Parathyroid adenoma (tissue), 2 donors: ENCODE data around the gene BRME1.

ENCODE experiments used
- H2AFZ ChIP-seq: fragments of 300-600 bp; sonication (generic); one replicate; pipeline ENCODE4 v1.7.0; 2017; ENCODE audit warnings: antibody characterized with exemption, mild to moderate bottlenecking
- H3K27ac ChIP-seq: fragments of 300-600 bp; sonication (generic); one replicate; pipeline ENCODE4 v1.7.0; 2017
- H3K27me3 ChIP-seq: fragments of 300-600 bp; sonication (generic); one replicate; pipeline ENCODE4 v1.7.0; 2017; ENCODE audit warnings: low read length; ENCODE audit not compliant: control insufficient read depth, insufficient read depth
- H3K36me3 ChIP-seq: fragments of 300-600 bp; sonication (generic); one replicate; pipeline ENCODE4 v1.7.0; 2017; ENCODE audit warnings: low read length; ENCODE audit not compliant: control insufficient read depth, insufficient read depth
- H3K4me1 ChIP-seq: fragments of 300-600 bp; sonication (generic); one replicate; pipeline ENCODE4 v1.7.0; 2017; ENCODE audit warnings: control low read depth
- H3K4me2 ChIP-seq: fragments of 300-600 bp; sonication (generic); one replicate; pipeline ENCODE4 v1.7.0; 2017; ENCODE audit warnings: low read length
- H3K4me3 ChIP-seq: fragments of 300-600 bp; sonication (generic); one replicate; pipeline ENCODE4 v1.7.0; 2017; ENCODE audit warnings: low read depth, low read length
- H3K79me2 ChIP-seq: fragments of 300-600 bp; sonication (generic); one replicate; pipeline ENCODE4 v1.7.0; 2017; ENCODE audit warnings: control low read depth
- H3K9ac ChIP-seq: fragments of 300-600 bp; sonication (generic); one replicate; pipeline ENCODE4 v1.7.0; 2017; ENCODE audit warnings: mild to moderate bottlenecking
- H3K9me3 ChIP-seq: fragments of 300-600 bp; sonication (generic); one replicate; pipeline ENCODE4 v1.7.0; 2017; ENCODE audit warnings: low read length; ENCODE audit not compliant: control insufficient read depth
- TF ChIP-seq, protein P1 (sequence below): fragments of 300-600 bp; sonication (generic); IDR thresholded peaks from one replicate; pipeline ENCODE4 v1.7.0; 2017; ENCODE audit warnings: antibody characterized with exemption, mild to moderate bottlenecking
- donor health status: primary hyperparathyroidism.

BRME1 gene

DNA sequence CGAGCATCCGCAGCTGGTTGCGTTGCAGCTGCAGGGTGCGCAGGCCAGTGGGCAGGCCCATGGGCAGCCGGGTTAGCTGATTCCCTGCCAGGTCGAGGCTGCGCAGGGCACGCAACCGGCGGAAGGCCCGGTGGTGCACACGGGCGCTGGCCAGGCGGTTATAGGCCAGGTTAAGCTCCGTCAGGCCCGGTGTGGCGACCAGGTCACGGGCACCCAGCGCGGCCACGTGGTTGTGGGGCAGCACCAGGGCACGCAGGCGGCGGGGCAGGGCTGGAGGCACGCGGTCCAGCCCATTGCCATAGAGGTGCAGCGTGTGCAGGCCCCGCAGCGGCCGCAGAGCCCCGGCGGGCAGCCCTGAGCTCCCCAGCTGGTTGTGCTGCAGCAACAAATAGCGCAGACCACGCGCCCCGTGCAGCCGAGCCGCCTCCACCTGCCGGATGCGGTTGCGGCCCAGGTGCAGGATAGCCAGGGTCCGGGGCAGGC lies 27.0 kb upstream of the BRME1 start:
- no peaks in the 10 kb centered on the region for H3K27me3 ChIP-seq
- TF ChIP-seq, protein P1, sequence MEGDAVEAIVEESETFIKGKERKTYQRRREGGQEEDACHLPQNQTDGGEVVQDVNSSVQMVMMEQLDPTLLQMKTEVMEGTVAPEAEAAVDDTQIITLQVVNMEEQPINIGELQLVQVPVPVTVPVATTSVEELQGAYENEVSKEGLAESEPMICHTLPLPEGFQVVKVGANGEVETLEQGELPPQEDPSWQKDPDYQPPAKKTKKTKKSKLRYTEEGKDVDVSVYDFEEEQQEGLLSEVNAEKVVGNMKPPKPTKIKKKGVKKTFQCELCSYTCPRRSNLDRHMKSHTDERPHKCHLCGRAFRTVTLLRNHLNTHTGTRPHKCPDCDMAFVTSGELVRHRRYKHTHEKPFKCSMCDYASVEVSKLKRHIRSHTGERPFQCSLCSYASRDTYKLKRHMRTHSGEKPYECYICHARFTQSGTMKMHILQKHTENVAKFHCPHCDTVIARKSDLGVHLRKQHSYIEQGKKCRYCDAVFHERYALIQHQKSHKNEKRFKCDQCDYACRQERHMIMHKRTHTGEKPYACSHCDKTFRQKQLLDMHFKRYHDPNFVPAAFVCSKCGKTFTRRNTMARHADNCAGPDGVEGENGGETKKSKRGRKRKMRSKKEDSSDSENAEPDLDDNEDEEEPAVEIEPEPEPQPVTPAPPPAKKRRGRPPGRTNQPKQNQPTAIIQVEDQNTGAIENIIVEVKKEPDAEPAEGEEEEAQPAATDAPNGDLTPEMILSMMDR = no peak
- H3K9ac ChIP-seq = no peak overlapping the region
- H3K9me3 ChIP-seq = no peaks in the 10 kb centered on the region
- no peaks in the 10 kb centered on the region for H3K36me3 ChIP-seq
- no peak overlapping the region for H2AFZ ChIP-seq
- H3K4me1 ChIP-seq = no peaks in the 10 kb centered on the region
- no peak overlapping the region for H3K4me2 ChIP-seq
- no peaks in the 10 kb centered on the region for H3K79me2 ChIP-seq
- H3K4me3 ChIP-seq = no peak overlapping the region
- no peak overlapping the region for H3K27ac ChIP-seq

DNA sequence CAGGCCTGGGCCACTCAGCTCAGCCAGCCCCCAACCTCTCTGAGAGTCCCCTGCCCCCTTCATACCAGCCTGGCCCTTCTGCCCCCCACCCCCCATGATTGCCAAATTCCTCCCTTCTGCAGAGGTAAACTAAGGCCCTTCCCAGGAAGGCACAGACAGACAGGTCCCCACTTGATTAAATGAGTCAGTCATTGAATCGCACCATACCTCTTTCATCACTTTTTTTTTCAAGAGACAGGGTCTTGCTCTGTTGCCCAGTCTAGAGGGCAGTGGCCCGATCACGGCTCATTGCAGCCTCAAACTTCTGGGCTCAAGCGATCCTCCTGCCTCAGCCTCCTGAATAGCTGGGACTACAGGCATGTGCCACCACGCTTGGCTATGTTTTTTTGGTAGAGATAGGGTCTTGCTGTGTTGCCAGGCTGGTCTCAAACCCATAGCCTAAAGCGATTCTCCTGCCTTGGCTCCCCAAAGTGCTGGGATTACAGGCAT lies 26.3 kb upstream of the BRME1 start:
- H3K4me2 ChIP-seq = no peak overlapping the region
- no peaks in the 10 kb centered on the region for H3K36me3 ChIP-seq
- no peak overlapping the region for H3K4me3 ChIP-seq
- H3K79me2 ChIP-seq = no peaks in the 10 kb centered on the region
- H2AFZ ChIP-seq = no peak overlapping the region
- H3K9me3 ChIP-seq = no peaks in the 10 kb centered on the region
- no peaks in the 10 kb centered on the region for H3K4me1 ChIP-seq
- H3K9ac ChIP-seq = no peak overlapping the region
- no peaks in the 10 kb centered on the region for H3K27me3 ChIP-seq
- TF ChIP-seq, protein P1 = no peak
- H3K27ac ChIP-seq = no peak overlapping the region

DNA sequence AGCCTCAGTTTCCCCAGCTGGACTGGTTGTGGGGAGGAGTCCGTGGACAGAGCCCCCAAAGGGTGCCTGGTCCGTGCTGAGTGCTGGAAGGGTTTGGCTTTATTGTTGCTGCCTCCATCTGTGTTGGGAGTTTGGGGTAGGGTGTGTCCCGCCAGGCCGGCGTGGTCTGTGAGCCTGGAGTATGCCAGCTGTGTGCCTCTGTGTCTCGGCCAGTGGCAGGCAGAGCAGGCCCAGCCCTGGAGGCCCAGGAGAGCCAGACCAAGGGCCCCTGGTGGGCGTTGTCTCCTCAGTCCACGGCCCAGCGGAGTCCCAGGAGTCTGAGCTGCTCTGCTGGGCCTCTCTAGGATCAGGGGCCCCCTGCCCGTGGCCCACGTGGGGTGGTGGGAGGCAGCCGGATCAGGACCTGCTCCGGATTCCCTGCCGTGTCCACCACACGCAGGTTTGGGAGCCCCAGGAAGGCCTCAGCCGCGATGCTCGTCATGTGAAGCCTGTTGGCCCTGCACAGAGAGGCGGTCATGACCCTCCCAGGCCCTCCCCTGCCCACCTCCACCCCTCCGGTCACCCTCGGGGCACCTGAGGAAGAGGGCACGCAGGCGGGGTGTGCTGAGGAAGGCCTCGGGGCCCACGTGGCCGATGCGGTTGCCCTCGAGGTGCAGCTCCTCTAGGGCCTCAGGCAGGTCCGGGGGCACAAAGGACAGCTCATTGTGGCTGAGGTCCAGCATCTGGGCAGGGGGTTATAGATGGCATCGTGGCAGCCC lies 25.7 kb upstream of the BRME1 start:
- TF ChIP-seq, protein P1 = no peak
- no peaks in the 10 kb centered on the region for H3K27me3 ChIP-seq
- no peak overlapping the region for H3K9ac ChIP-seq
- no peaks in the 10 kb centered on the region for H3K36me3 ChIP-seq
- H3K9me3 ChIP-seq = no peaks in the 10 kb centered on the region
- no peaks in the 10 kb centered on the region for H3K4me1 ChIP-seq
- no peak overlapping the region for H3K4me2 ChIP-seq
- no peaks in the 10 kb centered on the region for H3K79me2 ChIP-seq
- H3K27ac ChIP-seq = no peak overlapping the region
- H2AFZ ChIP-seq = no peak overlapping the region
- H3K4me3 ChIP-seq = no peak overlapping the region

DNA sequence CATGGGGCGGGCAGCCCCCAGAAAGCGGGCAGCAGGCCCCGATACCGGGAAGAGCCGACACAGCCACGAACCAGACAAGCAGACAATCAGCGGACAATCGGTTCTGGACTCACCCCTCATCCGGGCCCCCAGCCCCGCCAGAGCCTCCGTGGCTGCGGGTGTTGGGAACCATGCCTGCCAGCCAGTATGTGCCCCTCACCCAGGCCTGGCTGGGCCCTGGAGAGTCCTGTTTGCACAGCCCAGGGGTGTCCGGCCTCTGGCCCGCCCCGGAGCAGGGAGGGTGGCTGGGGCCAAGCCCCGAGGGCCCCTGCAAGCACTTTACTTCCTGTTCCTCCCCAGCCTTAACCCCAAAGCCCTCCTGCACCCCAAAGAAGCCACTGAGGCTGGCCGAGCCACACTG lies 24.5 kb upstream of the BRME1 start:
- TF ChIP-seq, protein P1 = no peak
- no peak overlapping the region for H3K4me3 ChIP-seq

DNA sequence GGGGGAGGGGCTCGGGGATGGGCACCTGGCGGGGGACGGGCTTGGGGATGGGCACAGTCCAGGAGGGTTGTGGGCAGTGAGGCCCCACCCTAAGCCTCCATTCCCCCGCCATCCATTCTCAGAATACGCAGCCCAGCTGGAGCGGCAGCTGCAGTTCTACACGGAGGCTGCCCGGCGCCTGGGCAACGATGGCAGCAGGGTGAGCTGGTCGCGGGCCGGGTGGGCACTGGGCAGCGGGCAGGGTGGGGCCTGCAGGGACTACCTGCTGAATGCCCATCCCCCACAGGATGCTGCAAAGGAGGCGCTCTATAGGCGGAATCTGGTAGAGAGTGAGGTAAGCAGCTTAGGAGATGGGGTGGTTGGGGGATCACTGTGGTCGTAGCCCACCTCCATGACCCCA lies 24.0 kb upstream of the BRME1 start:
- Histone ChIP-seq H3K27ac (no peak overlapping the region), H3K4me1 (no peaks in the 10 kb centered on the region), H3K36me3 (no peaks in the 10 kb centered on the region), H3K4me3 (no peak overlapping the region), H3K9ac (no peak overlapping the region), H3K79me2 (no peaks in the 10 kb centered on the region), H3K9me3 (no peaks in the 10 kb centered on the region), H3K4me2 (no peak overlapping the region), H2AFZ (no peak overlapping the region), H3K27me3 (no peaks in the 10 kb centered on the region)
- TF ChIP-seq, protein P1 = no peak

More for the DNA sequence above, 24.5 kb upstream of the BRME1 start:
- Histone ChIP-seq H3K9me3 (no peaks in the 10 kb centered on the region), H2AFZ (no peak overlapping the region), H3K79me2 (no peaks in the 10 kb centered on the region), H3K27me3 (no peaks in the 10 kb centered on the region), H3K9ac (no peak overlapping the region), H3K27ac (no peak overlapping the region), H3K4me1 (no peaks in the 10 kb centered on the region), H3K36me3 (no peaks in the 10 kb centered on the region), H3K4me2 (no peak overlapping the region)
